ENCODE data around the gene RPL13A. TPM values are rescaled to one million over a fixed set of nuclear protein-coding genes. Genes with fewer than 3 reads are reported as not detected.
"Not testable (repeated sequence)": the region's sequence is repeated elsewhere in the genome, so short reads cannot be mapped to it uniquely, and the experiment has no call there.

RPL13A gene
- total and polyA plus RNA-seq, 2 experiments from 2014 or later, result 2,105 to 2,412 TPM

- TF ChIP-seq, protein P1, sequence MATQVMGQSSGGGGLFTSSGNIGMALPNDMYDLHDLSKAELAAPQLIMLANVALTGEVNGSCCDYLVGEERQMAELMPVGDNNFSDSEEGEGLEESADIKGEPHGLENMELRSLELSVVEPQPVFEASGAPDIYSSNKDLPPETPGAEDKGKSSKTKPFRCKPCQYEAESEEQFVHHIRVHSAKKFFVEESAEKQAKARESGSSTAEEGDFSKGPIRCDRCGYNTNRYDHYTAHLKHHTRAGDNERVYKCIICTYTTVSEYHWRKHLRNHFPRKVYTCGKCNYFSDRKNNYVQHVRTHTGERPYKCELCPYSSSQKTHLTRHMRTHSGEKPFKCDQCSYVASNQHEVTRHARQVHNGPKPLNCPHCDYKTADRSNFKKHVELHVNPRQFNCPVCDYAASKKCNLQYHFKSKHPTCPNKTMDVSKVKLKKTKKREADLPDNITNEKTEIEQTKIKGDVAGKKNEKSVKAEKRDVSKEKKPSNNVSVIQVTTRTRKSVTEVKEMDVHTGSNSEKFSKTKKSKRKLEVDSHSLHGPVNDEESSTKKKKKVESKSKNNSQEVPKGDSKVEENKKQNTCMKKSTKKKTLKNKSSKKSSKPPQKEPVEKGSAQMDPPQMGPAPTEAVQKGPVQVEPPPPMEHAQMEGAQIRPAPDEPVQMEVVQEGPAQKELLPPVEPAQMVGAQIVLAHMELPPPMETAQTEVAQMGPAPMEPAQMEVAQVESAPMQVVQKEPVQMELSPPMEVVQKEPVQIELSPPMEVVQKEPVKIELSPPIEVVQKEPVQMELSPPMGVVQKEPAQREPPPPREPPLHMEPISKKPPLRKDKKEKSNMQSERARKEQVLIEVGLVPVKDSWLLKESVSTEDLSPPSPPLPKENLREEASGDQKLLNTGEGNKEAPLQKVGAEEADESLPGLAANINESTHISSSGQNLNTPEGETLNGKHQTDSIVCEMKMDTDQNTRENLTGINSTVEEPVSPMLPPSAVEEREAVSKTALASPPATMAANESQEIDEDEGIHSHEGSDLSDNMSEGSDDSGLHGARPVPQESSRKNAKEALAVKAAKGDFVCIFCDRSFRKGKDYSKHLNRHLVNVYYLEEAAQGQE (IDR thresholded peaks at IDR 0.05; ENCODE audit: unreplicated experiment), result no peak
- TF ChIP-seq EZH2 (IDR thresholded peaks at IDR 0.05; ENCODE audit: low read depth, unreplicated experiment), result no peak
These were observed 28.0 kb upstream of the RPL13A start (continued) for GRCh38 chr19:49459388-49459787.

DNA sequence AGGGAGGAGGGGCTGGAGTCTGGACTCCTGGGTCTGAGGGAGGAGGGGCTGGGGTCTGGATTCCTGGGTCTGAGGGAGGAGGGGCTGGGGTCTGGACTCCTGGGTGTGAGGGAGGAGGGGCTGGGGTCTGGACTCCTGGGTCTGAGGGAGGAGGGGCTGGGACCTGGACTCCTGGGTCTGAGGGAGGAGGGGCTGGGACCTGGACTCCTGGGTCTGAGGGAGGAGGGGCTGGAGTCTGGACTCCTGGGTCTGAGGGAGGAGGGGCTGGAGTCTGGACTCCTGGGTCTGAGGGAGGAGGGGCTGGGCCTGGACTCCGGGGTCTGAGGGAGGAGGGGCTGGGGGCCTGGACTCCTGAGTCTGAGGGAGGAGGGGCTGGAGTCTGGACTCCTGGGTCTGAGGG, 26.3 kb upstream of the RPL13A start:
- DNase-seq (ENCODE audit: low spot score); H3K27ac Mint-ChIP-seq; ATAC-seq; H3K27ac ChIP-seq (ENCODE audit: low read depth); H2AFZ ChIP-seq; H3K4me3 ChIP-seq; H3K9me2 ChIP-seq (ENCODE audit: insufficient read depth); H3K4me1 Mint-ChIP-seq; H3K79me2 ChIP-seq (replicated peaks; ENCODE audit: insufficient read depth); H3K36me3 ChIP-seq (ENCODE audit: insufficient read depth); H4K20me1 ChIP-seq (replicated peaks; ENCODE audit: insufficient read depth); H3K4me3 Mint-ChIP-seq; H3K9me3 Mint-ChIP-seq; H3F3A ChIP-seq (replicated peaks; ENCODE audit: low read depth); H3K27me3 ChIP-seq (ENCODE audit: insufficient read depth); H3K4me2 ChIP-seq; H3K4me1 ChIP-seq (ENCODE audit: insufficient read depth): not testable (repeated sequence)
- peaks cover 11% of the 10 kb centered on the region for H3K27me3 Mint-ChIP-seq (ENCODE audit: insufficient read depth, low read depth, poor library complexity)
- peaks cover 39% of the 10 kb centered on the region for H3K36me3 Mint-ChIP-seq (ENCODE audit: low read depth)

- no peaks in the 10 kb centered on the region for H3K4me1 Mint-ChIP-seq
- peak; percentile 35 for DNase-seq (ENCODE audit: low spot score)
- peaks cover 34% of the 10 kb centered on the region for H3K36me3 Mint-ChIP-seq (ENCODE audit: low read depth)
- Histone ChIP-seq H3F3A (replicated peaks; ENCODE audit: low read depth) (0 out of 2 replicates have a peak, but pooled peaks cover 2% of the 10 kb centered on the region), H3K27me3 (ENCODE audit: insufficient read depth) (no peaks in the 10 kb centered on the region), H2AFZ (no peak overlapping the region), H3K4me1 (ENCODE audit: insufficient read depth) (no peaks in the 10 kb centered on the region), H3K27ac (ENCODE audit: low read depth) (no peak overlapping the region), H3K79me2 (replicated peaks; ENCODE audit: insufficient read depth) (peaks cover under 1% of the 10 kb centered on the region; the same call in 1 of the 2 replicates), H3K4me2 (no peak overlapping the region), H3K36me3 (ENCODE audit: insufficient read depth) (no peaks in the 10 kb centered on the region), H4K20me1 (replicated peaks; ENCODE audit: insufficient read depth) (no peaks in the 10 kb centered on the region), H3K4me3 (no peak overlapping the region), H3K9me2 (ENCODE audit: insufficient read depth) (no peaks in the 10 kb centered on the region)
- H3K27me3 Mint-ChIP-seq (ENCODE audit: insufficient read depth, low read depth, poor library complexity), result peaks cover 11% of the 10 kb centered on the region
- no peak overlapping the region for H3K27ac Mint-ChIP-seq
- H3K4me3 Mint-ChIP-seq, result no peak overlapping the region
- ATAC-seq, result no peak
- no peaks in the 10 kb centered on the region for H3K9me3 Mint-ChIP-seq
- TF ChIP-seq, protein P1 (IDR thresholded peaks at IDR 0.05; ENCODE audit: unreplicated experiment), result no peak
- no peak for TF ChIP-seq ZNF331 (CRISPR knock-in tag; IDR thresholded peaks at IDR 0.05; ENCODE audit: low read depth)
- no peak for TF ChIP-seq NANOG (IDR thresholded peaks at IDR 0.05; ENCODE audit: borderline replicate concordance)
- TF ChIP-seq, protein P2, sequence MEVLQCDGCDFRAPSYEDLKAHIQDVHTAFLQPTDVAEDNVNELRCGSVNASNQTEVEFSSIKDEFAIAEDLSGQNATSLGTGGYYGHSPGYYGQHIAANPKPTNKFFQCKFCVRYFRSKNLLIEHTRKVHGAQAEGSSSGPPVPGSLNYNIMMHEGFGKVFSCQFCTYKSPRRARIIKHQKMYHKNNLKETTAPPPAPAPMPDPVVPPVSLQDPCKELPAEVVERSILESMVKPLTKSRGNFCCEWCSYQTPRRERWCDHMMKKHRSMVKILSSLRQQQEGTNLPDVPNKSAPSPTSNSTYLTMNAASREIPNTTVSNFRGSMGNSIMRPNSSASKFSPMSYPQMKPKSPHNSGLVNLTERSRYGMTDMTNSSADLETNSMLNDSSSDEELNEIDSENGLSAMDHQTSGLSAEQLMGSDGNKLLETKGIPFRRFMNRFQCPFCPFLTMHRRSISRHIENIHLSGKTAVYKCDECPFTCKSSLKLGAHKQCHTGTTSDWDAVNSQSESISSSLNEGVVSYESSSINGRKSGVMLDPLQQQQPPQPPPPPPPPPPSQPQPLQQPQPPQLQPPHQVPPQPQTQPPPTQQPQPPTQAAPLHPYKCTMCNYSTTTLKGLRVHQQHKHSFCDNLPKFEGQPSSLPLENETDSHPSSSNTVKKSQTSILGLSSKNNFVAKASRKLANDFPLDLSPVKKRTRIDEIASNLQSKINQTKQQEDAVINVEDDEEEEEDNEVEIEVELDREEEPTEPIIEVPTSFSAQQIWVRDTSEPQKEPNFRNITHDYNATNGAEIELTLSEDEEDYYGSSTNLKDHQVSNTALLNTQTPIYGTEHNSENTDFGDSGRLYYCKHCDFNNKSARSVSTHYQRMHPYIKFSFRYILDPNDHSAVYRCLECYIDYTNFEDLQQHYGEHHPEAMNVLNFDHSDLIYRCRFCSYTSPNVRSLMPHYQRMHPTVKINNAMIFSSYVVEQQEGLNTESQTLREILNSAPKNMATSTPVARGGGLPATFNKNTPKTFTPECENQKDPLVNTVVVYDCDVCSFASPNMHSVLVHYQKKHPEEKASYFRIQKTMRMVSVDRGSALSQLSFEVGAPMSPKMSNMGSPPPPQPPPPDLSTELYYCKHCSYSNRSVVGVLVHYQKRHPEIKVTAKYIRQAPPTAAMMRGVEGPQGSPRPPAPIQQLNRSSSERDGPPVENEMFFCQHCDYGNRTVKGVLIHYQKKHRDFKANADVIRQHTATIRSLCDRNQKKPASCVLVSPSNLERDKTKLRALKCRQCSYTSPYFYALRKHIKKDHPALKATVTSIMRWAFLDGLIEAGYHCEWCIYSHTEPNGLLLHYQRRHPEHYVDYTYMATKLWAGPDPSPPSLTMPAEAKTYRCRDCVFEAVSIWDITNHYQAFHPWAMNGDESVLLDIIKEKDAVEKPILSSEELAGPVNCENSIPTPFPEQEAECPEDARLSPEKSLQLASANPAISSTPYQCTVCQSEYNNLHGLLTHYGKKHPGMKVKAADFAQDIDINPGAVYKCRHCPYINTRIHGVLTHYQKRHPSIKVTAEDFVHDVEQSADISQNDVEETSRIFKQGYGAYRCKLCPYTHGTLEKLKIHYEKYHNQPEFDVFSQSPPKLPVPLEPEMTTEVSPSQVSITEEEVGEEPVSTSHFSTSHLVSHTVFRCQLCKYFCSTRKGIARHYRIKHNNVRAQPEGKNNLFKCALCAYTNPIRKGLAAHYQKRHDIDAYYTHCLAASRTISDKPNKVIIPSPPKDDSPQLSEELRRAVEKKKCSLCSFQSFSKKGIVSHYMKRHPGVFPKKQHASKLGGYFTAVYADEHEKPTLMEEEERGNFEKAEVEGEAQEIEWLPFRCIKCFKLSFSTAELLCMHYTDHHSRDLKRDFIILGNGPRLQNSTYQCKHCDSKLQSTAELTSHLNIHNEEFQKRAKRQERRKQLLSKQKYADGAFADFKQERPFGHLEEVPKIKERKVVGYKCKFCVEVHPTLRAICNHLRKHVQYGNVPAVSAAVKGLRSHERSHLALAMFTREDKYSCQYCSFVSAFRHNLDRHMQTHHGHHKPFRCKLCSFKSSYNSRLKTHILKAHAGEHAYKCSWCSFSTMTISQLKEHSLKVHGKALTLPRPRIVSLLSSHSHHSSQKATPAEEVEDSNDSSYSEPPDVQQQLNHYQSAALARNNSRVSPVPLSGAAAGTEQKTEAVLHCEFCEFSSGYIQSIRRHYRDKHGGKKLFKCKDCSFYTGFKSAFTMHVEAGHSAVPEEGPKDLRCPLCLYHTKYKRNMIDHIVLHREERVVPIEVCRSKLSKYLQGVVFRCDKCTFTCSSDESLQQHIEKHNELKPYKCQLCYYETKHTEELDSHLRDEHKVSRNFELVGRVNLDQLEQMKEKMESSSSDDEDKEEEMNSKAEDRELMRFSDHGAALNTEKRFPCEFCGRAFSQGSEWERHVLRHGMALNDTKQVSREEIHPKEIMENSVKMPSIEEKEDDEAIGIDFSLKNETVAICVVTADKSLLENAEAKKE (CRISPR knock-in tag; IDR thresholded peaks at IDR 0.05), result no peak
These were observed 25.8 kb upstream of the RPL13A start for GRCh38 chr19:49461656-49462055.

Measured in GM23338 (cell line).